PC-3 (cell line): Measurements from ENCODE around the gene USF2. TPM values are rescaled to one million over a fixed set of nuclear protein-coding genes. Genes with fewer than 3 reads are reported as not detected.
A peak's percentile ranks its signal among the peaks of the same experiment; 100 is the strongest.

Experiments used
- ATAC-seq: fragments of 200-7000 bp; cut with Tn5 transposase; 2 replicates; pipeline ENCODE4 v1.9.1; 2020; ENCODE audit warnings: mild to moderate bottlenecking, moderate library complexity
- Bru-seq: library from RNA; stranded (reverse); fragments of 400-500 nt; gene quantifications from one replicate; lab custom pipeline; 2021; lab: Mats Ljungman, UMichigan
- BruChase-seq, 2 experiments: library from RNA; stranded (reverse); fragments of 400-500 nt; gene quantifications; one replicate each; lab custom pipeline; 2021; lab: Mats Ljungman, UMichigan
- BruUV-seq: library from RNA; stranded (reverse); fragments of 400-500 nt; replicated peaks from 2 replicates; lab custom pipeline; 2021; lab: Mats Ljungman, UMichigan
- CTCF ChIA-PET: fragments of 300-600 bp; sonication (Branson Sonifier 250); formaldehyde crosslinking; loops from one replicate; lab custom pipeline; 2022; ENCODE audit warnings: antibody characterized with exemption; lab: Charles Lee
- POLR2A ChIA-PET: fragments of 300-600 bp; sonication (Branson Sonifier 250); formaldehyde crosslinking; loops from one replicate; lab custom pipeline; 2022; ENCODE audit warnings: antibody characterized with exemption; ENCODE audit not compliant: unreplicated experiment; lab: Charles Lee
- DNase-seq: peaks from one replicate; pipeline ENCODE4 v3.0.0-alpha.2; 2015
- H2AFZ ChIP-seq: fragments of 300-600 bp; sonication (generic); 2 replicates; pipeline ENCODE4 v1.6.0; 2016; ENCODE audit warnings: antibody characterized with exemption, low read length
- H3F3A ChIP-seq: fragments of 300-600 bp; sonication (generic); one replicate; pipeline ENCODE4 v1.6.0; 2017; ENCODE audit warnings: antibody characterized with exemption, low read length, control low read depth, mild to moderate bottlenecking; ENCODE audit not compliant: unreplicated experiment
- H3K27ac ChIP-seq: fragments of 300-600 bp; sonication (generic); 2 replicates; pipeline ENCODE4 v1.5.1; 2016; ENCODE audit warnings: mild to moderate bottlenecking, low read length
- H3K27me3 ChIP-seq: fragments of 300-600 bp; sonication (generic); 2 replicates; pipeline ENCODE4 v1.6.1; 2016; ENCODE audit warnings: low read length, mixed read lengths
- H3K36me3 ChIP-seq: fragments of 300-600 bp; sonication (generic); 2 replicates; pipeline ENCODE4 v1.6.1; 2016; ENCODE audit warnings: low read depth, mixed run types, low read length, mixed read lengths
- H3K4me1 ChIP-seq: fragments of 300-600 bp; sonication (generic); 2 replicates; pipeline ENCODE4 v1.5.1; 2016; ENCODE audit warnings: low read length; ENCODE audit not compliant: insufficient read depth
- H3K4me2 ChIP-seq: fragments of 300-600 bp; sonication (generic); 2 replicates; pipeline ENCODE4 v1.6.0; 2016; ENCODE audit warnings: low read length
- H3K4me3 ChIP-seq: fragments of 300-600 bp; sonication (generic); 2 replicates; pipeline ENCODE4 v1.5.1; 2016; ENCODE audit warnings: mild to moderate bottlenecking, low read length, mixed read lengths
- H3K79me2 ChIP-seq: fragments of 300-600 bp; sonication (generic); 2 replicates; pipeline ENCODE4 v1.6.1; 2017; ENCODE audit warnings: low read length, mixed read lengths
- H3K9ac ChIP-seq: fragments of 300-600 bp; sonication (generic); 2 replicates; pipeline ENCODE4 v1.6.0; 2016; ENCODE audit warnings: mild to moderate bottlenecking, low read length
- H3K9me2 ChIP-seq: fragments of 300-600 bp; sonication (generic); replicated peaks from 2 replicates; pipeline ENCODE4 v1.6.1; 2016; ENCODE audit warnings: mixed run types, low read length, mixed read lengths
- H3K9me3 ChIP-seq: fragments of 300-600 bp; sonication (generic); 2 replicates; pipeline ENCODE4 v1.6.1; 2016; ENCODE audit warnings: low read length, mixed read lengths
- H4K20me1 ChIP-seq: fragments of 300-600 bp; sonication (generic); 2 replicates; pipeline ENCODE4 v1.6.1; 2016; ENCODE audit warnings: low read length, mixed read lengths
- CTCF ChIP-seq: fragments of 300-600 bp; sonication (generic); conservative IDR thresholded peaks from 2 replicates; pipeline ENCODE4 v1.5.1; 2017; ENCODE audit warnings: antibody characterized with exemption, low read depth, mild to moderate bottlenecking, low read length
- EZH2 ChIP-seq: fragments of 300-600 bp; sonication (generic); IDR thresholded peaks from one replicate; pipeline ENCODE4 v1.6.1; 2017; ENCODE audit warnings: antibody characterized with exemption, mild to moderate bottlenecking, low read length; ENCODE audit not compliant: unreplicated experiment
- EZH2phosphoT487 ChIP-seq: fragments of 300-600 bp; sonication (generic); IDR thresholded peaks from 2 replicates; pipeline ENCODE4 v1.6.1; 2018; ENCODE audit warnings: mild to moderate bottlenecking, antibody characterized with exemption, low read length, borderline replicate concordance
- intact Hi-C: fragments of 100-400 bp; cut with micrococcal nuclease; formaldehyde crosslinking; loops from 2 replicates; pipeline ENCODE4 v1.9.0; 2023
- long read RNA-seq: library from polyadenylated mRNA; unstranded; transcript quantifications from one replicate; pipeline ENCODE4 v2.0.0, GENCODE V29; 2021; ENCODE audit not compliant: unreplicated experiment
- total RNA-seq: library from RNA; depleted of rRNA; stranded (reverse); fragments of >200 nt; gene quantifications from 2 replicates; pipeline ENCODE4 v1.2.3, GENCODE V29; 2014; rRNA removed

Gene USF2
- total RNA-seq (102 and 103 TPM in 2 replicates), Bru-seq, nascent RNA (percentile 67 among the genes with signal in this experiment), BruChase-seq, experiment 1, labeled RNA remaining after a 6-hour chase (percentile 79 among the genes with signal in this experiment), BruChase-seq, experiment 2, labeled RNA remaining after a 2-hour chase (percentile 78 among the genes with signal in this experiment)
- long read RNA-seq, transcript USF2-201 (10 exons, 1,634 nt), result major isoform, 6 of 46 reads
- long read RNA-seq, partial matches to known transcripts, result 29 of 46 reads
- long read RNA-seq, other reads (novel, unspliced or antisense), result 6 of 46 reads

DNA sequence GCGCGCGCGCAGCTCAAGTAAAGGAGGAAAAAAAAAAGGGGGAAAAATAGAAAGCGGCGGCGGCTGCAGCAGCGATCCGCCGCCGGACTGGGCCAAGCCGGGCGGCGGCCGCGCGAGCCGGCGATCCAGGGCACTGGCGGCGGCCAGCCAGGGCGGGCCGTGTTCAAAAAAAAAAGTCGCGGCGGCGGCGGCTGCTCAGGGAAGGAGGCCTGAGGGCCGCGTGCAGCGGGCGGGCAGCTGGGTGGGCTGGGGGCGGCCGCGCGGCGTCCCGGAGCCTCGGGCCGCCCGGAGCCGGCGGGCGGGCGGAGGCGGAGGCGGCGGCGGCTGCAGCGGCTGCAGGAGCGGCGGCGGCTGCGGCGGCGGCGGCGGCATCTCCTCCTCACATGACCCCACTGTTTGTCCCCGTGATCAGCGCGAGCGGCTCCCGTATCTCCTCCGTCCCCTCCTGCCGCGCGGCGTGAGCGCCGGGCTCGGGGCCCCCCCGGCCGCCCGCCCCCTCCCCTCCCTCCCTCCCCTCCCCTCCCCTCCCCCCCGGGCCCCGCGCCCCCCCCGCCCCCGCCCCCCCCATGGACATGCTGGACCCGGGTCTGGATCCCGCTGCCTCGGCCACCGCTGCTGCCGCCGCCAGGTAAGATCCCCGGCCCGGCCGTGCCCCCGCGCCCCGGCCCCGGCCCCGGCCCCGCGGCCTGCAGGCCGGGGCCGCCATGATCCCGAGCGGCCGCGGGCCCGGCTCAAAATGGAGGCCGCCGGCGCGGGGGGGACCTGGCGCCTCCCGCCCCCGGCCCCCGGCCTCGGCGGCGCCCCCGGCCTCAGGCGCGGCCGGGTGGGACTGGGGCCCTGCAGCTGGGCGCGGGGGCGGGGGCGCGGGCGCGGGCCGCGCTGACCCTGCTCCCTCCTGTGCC, at the start of gene USF2:
TSS of gene USF2 (plus strand) at position 427 of the 902 bp plus-strand sequence. CDS start at position 567, 140 bp downstream.
- H3K9me2 ChIP-seq, result no peaks in the 10 kb centered on the region
- intact Hi-C loops, result loop anchor here (5.0 kb wide), 1 partner anchor 239 kb away; no protein-coding TSS in a partner anchor
- H2AFZ ChIP-seq, result peak within 1 kb of the TSS; percentile 73
- peak within 1 kb of the TSS; percentile 91 for H3K9ac ChIP-seq
- no peaks in the 10 kb centered on the region; the same call in 1 of the 2 replicates for H3K36me3 ChIP-seq
- DNase-seq (peak; percentile 58), ATAC-seq (peak; percentile 13)
- no peaks in the 10 kb centered on the region for H3K9me3 ChIP-seq
- no peaks in the 10 kb centered on the region for H3F3A ChIP-seq
- H3K4me2 ChIP-seq, result peak within 1 kb of the TSS; percentile 97
- H3K79me2 ChIP-seq, result peaks cover 17% of the 10 kb centered on the region; the same call in 1 of the 2 replicates
- no peaks in the 10 kb centered on the region for H4K20me1 ChIP-seq
- ChIA-PET CTCF (no interaction called here), POLR2A (no interaction called here)
- H3K27me3 ChIP-seq, result no peaks in the 10 kb centered on the region
- H3K27ac ChIP-seq, result peak within 1 kb of the TSS; percentile 46
- no TSS peak for BruUV-seq
- peaks cover 20% of the 10 kb centered on the region for H3K4me1 ChIP-seq
- TF ChIP-seq EZH2phosphoT487 (no peak), CTCF (no peak)
- peak within 1 kb of the TSS; percentile 78 for H3K4me3 ChIP-seq

- Histone ChIP-seq H4K20me1 (no peaks in the 10 kb centered on the region), H3K4me2 (no peak overlapping the region), H2AFZ (no peak overlapping the region), H3K4me3 (no peak overlapping the region), H3K79me2 (no peaks in the 10 kb centered on the region), H3K27ac (no peak overlapping the region), H3K36me3 (no peaks in the 10 kb centered on the region), H3K9ac (no peak overlapping the region), H3F3A (no peaks in the 10 kb centered on the region), H3K9me2 (no peaks in the 10 kb centered on the region), H3K27me3 (no peaks in the 10 kb centered on the region), H3K4me1 (peaks cover 6% of the 10 kb centered on the region), H3K9me3 (no peaks in the 10 kb centered on the region)
- BruUV-seq, result no TSS peak
- ChIA-PET POLR2A (no interaction called here), CTCF (no interaction called here)
- intact Hi-C loops, result no loop called here
- TF ChIP-seq EZH2phosphoT487, result no peak
- TF ChIP-seq EZH2, result no peak
- no peak for TF ChIP-seq CTCF
- DNase-seq, result no peak
- ATAC-seq, result no peak
Observed at GRCh38 chr19:35219008-35219407, 49.8 kb upstream of the USF2 start.
